GM18517 (cell line): ENCODE results near the gene SPATS1.
"Not testable (repeated sequence)": the region's sequence is repeated elsewhere in the genome, so short reads cannot be mapped to it uniquely, and the experiment has no call there.

Experiments used
- ATAC-seq: cut with Tn5 transposase; IDR thresholded peaks from one replicate; pipeline ENCODE4 v1.9.1; 2021; ENCODE audit warnings: mild to moderate bottlenecking, moderate library complexity; ENCODE audit not compliant: unreplicated experiment

The SPATS1 gene

GRCh38 chr6:44339763-44340625 is 2.5 kb upstream of the SPATS1 start:
- ATAC-seq = no peak

- ATAC-seq = no peak
Measured at GRCh38 chr6:44341095-44341890, 1.2 kb upstream of the SPATS1 start.

- no peak for ATAC-seq
Measured at GRCh38 chr6:44342052-44342451, 398 bp upstream of the SPATS1 start.

GRCh38 chr6:44346818-44347217 is 4.4 kb downstream of the SPATS1 start:
- ATAC-seq = not testable (repeated sequence)

GRCh38 chr6:44349904-44350649 is 7.6 kb downstream of the SPATS1 start:
- ATAC-seq = no peak

GRCh38 chr6:44350650-44350994 is 8.2 kb downstream of the SPATS1 start:
- not testable (repeated sequence) for ATAC-seq

GRCh38 chr6:44352259-44352658 is 9.8 kb downstream of the SPATS1 start:
- no peak for ATAC-seq

- no peak for ATAC-seq
Measured at GRCh38 chr6:44353336-44353735, 10.9 kb downstream of the SPATS1 start.

- ATAC-seq = no peak
Measured at GRCh38 chr6:44355640-44356039, 13.2 kb downstream of the SPATS1 start.

GRCh38 chr6:44356487-44356886 is 14.0 kb downstream of the SPATS1 start:
- no peak for ATAC-seq

GRCh38 chr6:44359973-44360372 is 17.5 kb downstream of the SPATS1 start:
- ATAC-seq = no peak

GRCh38 chr6:44361947-44362346 is 19.5 kb downstream of the SPATS1 start:
- no peak for ATAC-seq

GRCh38 chr6:44363377-44363926 is 21.0 kb downstream of the SPATS1 start:
- no peak for ATAC-seq

- no peak for ATAC-seq
Measured at GRCh38 chr6:44366781-44367180, 24.3 kb downstream of the SPATS1 start.

- ATAC-seq = no peak
Measured at GRCh38 chr6:44367681-44368080, 25.2 kb downstream of the SPATS1 start.

- ATAC-seq = no peak
Measured at GRCh38 chr6:44373051-44373450, 30.6 kb downstream of the SPATS1 start.

GRCh38 chr6:44373787-44374186 is 31.3 kb downstream of the SPATS1 start:
- no peak for ATAC-seq

GRCh38 chr6:44375071-44375470 is 32.6 kb downstream of the SPATS1 start:
- no peak for ATAC-seq

- ATAC-seq = no peak
Measured at GRCh38 chr6:44377484-44377883, 35.0 kb downstream of the SPATS1 start.

- no peak for ATAC-seq
Measured at GRCh38 chr6:44377971-44378370, 35.5 kb downstream of the SPATS1 start.

- ATAC-seq = no peak
Measured at GRCh38 chr6:44381739-44382138, 39.3 kb downstream of the SPATS1 start.
